A172 (cell line): ENCODE measurements around the gene GATM. TPM values are rescaled to one million over a fixed set of nuclear protein-coding genes. Genes with fewer than 3 reads are reported as not detected.
"Not testable (repeated sequence)": the region's sequence is repeated elsewhere in the genome, so short reads cannot be mapped to it uniquely, and the experiment has no call there.

ENCODE experiments used
- DNase-seq: peaks from one replicate; pipeline ENCODE4 v3.0.0-alpha.2; 2015; ENCODE audit warnings: low spot score
- total RNA-seq: library from RNA; depleted of rRNA; stranded (reverse); fragments of >200 nt; shearing (Covaris generic); gene quantifications from 2 replicates; pipeline ENCODE4 v1.2.3, GENCODE V29; 2014

Gene GATM
- total RNA-seq, 1 experiment from 2014 or later: 1.9 TPM

GRCh38 chr15:45351227-45351626 lies 27.1 kb downstream of the GATM start:
- DNase-seq: no peak

DNA sequence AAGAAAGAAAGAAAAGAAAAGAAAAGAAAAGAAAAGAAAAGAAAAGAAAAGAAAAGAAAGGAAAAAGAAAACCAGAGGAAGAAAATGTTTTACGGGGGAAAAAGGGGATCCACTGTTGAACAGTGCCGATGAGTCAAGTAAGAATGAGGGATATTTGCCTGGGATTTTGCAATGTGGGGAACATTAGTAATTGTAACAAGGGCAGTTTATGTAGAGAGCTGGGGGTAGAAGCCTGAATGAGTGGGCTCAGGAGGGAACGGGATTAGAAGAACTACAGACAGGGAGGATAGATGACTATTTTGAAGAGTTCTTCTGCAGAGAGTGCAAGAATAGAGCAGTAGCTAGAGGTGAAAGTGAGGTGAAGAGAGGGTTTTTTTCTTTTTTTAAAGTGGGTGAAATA lies 28.7 kb downstream of the GATM start:
- no peak for DNase-seq

DNA sequence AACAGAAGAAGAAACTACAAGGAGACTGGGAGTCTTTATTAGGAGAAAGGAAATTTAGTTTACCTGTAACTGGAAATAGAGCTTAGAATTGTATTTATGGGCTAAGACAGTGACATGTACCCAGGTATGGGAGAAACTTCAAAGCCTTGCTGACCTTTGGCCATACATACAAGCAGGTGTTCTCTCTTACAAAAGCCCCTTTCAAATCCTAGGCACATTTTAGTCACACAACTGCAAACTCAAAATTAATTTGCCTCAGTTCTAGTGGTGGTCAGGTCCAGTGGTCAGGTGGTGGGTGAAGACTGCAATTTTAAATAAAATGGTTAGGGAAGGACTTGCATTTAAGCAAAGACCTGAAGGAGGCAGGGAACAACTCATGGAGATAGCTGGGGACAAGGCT lies 30.4 kb downstream of the GATM start:
- no peak for DNase-seq

GRCh38 chr15:45347033-45347432 lies 31.3 kb downstream of the GATM start:
- no peak for DNase-seq

DNA sequence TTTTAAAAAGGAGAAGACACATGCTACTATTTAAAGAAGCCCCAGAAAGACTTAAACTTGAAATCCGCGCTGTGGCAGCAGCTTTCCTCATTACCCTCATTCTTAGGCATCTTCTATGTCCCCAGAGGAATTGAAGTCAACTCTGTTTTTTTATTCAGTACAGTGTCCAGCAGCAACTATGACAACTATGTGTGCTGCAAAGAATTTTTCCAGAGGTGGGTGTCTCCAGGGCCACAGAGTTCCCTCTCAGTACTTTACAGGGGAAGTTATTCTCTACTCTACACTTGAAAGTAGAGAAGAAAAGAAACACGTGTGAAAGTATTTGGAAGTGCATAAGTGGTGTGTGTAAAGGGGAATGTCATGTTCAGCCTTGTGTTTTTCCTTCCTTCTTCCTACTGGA lies 32.0 kb downstream of the GATM start:
- no peak for DNase-seq

DNA sequence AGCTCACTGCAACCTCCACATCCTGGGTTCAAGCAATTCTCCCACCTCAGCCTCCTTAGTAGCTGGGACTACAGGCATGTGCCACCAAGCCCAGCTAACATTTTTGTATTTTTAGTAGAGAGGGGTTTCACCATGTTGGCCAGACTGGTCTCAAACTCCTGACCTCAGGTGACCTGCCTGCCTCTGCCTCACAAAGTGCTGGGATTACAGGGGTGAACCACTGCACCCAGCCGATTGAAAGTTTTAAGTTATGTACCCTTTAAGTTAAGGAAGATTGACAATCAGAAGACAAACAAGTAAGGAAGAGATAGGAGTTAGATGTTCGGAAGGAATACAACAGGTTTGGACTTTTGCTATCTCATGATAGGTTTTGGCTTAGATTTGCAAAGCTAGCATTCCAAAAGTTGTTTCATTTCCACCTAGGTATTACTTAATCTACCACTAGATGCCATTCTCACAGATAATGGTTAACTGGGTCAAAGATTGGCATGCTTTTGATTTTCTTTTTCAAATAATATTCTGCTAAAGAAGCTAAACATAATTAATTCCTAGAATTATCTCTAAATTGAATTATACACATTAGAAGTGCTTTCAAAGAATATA lies 35.0 kb downstream of the GATM start:
- no peak for DNase-seq

DNA sequence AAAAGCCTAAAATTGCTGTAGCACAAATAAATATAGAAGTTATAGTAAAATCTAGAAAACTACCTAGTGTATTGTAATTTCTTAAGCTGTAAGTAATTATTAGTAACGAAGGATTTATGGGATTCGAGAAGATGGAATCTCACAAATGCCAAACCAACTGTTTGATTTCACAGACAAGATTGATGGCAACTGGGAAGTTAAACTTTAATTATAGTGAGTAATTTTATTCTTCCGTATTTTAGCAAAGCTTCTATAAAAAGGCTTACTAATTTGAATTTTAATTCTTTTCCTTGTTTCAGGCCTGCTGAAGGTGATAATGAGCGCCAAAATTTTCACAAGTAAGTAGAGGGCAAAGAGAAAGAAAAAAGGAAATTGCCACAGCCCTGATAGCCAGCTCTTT lies 36.6 kb downstream of the GATM start:
- DNase-seq: no peak

- DNase-seq: no peak
Measured at GRCh38 chr15:45340429-45340828, 37.9 kb downstream of the GATM start.

GRCh38 chr15:45338417-45338816 lies 39.9 kb downstream of the GATM start:
- no peak for DNase-seq

GRCh38 chr15:45337224-45337623 lies 41.1 kb downstream of the GATM start:
- DNase-seq: no peak

DNA sequence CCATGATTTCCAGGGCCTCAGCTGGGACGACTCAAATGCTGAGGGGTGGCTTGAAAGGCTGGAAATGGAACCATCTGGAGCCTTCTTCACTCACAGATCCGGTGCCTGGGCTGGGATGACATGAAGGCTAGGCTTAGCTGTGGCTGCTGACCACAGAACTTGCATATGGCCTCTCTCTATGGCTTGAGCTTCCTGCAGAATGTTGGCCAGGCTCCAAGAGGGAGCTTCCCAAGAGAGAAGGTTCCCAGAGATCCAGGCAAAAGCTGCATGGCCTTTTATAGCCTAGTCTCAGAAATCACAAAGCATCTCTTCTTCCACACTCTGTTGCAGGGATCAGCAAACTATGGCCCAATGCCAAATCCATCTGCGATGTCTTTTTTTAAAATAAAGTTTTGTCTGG lies 44.8 kb downstream of the GATM start:
- peak; percentile 20 for DNase-seq

DNA sequence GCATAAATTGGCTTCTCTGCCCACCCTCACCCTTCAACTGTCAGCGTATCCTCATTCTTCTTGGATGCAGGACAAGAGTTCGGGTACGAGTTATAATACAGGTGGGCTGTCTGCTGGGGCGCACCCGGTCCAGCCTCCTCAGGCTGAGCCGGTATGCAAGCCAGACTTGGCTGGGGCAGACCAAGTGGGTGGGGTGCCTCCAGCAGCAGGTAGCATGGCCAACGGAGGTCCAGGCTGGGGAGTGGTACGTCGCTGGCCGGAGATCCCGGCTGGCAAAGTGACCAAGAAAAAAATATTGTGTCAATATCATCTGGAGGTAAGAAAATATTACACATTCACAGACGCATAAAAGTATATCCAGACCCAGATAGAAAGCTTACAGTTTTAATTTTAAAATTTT lies 45.6 kb downstream of the GATM start:
- no peak for DNase-seq

DNA sequence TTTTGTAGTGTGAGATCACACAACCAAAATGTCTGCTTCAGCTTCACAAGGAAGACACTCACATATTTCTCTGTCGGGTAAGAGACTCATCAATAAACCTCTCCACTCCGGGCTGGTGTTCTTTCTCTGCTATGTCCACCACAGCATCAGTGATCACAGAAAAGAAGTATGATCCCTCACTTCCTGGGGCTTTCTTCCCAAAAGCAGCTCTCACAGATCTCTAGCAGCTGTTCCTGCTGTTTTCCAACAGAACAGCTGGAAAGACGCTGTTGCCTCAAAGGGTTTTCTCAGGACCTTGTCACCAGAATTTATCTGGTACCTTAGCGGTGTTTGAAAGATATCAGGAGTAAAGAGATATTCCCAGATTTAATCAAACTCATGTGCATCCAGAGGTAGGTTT lies 46.4 kb downstream of the GATM start:
- DNase-seq: no peak

- no peak for DNase-seq
Measured at GRCh38 chr15:45328663-45329062, 49.7 kb downstream of the GATM start.

DNA sequence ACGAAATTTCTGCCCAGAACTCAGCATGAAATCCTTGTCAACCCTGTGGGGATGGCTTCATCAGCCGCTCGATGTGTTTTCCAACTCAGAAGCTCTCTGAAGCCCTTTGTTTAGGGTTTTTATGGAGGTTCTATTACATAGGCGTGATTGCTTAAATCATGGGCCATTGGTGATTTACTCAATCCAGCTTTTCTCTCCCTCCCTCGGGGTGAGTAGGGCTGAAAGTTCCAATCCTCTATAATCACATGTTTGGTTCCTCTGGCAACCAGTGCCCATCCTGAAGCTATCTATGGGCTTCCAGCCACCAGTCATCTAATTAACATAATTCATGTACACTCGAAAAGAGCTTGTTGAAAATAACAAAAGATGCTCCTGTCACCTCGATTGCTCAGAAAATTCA lies 51.6 kb downstream of the GATM start:
- DNase-seq: no peak

DNA sequence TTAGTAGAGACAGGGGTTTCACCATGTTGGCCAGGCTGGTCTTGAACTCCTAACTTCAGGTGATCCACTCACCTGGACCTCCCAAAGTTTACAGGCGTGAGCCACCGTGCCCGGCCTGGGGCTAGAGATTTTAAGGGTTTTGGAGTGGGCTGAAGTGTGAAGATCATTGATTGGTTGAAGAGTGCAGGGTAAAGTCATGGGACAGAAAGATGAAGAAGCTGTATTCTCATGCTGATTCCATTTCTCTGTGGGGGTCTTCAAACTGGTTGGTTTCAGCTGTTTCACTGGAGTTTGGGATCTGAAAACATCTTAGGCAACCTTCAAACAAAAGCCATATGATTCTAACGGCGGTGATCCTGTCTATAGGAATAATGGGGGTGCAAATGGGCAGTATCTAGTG lies 52.1 kb downstream of the GATM start:
- DNase-seq: no peak

DNA sequence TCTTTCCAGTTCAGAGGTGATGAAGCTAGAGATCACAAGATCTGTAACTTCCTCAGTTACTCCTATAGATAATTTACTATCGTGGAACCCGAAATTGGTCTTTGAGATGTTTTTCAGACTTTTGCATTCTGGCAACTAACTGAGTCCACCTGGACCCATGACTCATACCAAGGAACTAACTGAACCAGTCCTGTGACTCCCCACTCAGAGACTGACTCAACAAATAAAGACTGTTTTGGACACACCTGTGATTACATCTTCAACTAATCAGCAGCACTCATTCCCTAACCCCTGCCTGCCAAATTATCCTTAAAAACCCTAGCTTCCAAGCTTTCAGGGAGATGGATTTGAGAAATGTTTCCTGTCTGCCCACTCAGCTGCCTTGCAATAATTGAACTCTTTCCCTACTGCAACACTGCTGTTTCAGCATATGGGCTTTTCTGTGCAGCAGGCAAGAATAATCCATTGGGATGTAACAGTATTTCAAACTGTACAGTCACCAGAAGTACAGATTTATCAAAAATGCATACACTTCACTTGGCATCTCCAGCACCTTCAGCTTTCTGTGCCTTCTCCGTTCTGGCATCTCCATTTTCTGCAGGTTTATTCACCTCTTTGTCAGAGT lies 57.7 kb downstream of the GATM start:
- DNase-seq: no peak

DNA sequence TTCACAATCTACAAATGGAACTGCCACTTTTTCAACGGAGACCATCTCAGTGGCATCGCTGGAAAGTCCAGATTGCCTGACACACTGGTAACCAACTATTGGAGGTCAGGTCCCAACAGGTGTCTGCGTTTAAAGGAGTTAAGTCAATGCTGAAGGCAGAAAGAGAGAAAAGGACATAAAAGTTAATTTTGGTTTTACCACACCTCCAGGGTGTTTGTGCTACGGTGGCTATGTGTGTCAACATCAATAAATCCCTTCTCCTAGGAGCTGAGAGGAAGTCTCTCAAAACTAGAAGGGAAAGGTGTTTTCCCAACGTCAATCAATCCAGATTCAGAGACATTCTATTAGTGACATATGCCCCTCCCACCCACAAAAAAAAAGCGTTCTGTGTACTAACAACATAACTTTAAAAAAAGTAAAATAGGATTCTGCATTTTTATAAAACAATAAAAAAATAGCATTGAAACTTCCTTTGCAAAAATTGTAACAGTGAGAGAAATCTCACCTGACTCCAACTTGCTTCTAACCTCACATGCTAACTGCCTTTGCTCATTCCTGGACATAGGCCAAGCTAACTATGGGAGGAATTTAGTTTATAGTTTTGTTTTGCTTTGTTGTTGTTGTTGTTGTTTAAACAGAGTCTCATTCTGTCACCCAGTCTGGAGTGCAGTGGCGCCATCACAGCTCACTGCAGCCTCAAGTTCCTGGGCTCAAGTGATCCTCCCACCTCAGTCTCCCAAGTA lies 58.7 kb downstream of the GATM start:
- DNase-seq: no peak

DNA sequence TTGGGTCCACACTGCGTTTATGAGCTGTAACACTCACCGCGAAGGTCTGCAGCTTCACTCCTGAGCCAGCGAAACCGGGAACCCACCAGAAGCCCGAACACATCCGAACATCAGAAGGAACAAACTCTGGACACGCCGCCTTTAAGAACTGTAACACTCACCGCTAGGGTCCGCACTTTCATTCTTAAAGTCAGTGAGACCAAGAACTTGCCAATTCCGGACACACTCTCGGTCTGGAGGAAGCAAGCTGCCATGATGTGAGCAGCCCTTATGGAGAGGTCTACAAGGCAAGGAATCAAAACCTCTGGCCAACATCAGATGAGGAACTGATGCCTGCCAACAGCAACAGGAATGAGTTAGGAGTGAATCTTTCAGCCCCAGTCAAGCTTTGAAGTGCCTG lies 63.4 kb downstream of the GATM start:
- DNase-seq: no peak

DNA sequence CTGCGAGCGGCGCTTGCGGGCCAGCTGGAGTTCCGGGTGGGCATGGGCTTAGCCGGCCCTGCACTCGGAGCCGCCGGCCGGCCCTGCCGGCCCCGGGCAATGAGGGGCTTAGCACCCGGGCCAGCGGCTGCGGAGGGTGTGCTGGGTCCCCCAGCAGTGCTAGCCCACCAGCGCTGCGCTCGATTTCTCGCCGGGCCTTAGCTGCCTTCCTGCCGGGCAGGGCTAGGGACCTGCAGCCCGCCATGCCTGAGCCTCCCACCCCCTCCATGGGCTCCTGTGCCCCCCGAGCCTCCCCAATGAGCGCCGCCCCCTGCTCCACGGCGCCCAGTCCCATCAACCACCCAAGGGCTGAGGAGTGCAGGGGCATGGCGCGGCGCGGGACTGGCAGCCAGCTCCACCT lies 64.2 kb downstream of the GATM start:
- DNase-seq: not testable (repeated sequence)
